PC-3 (cell line): ENCODE results near the gene MUC6. TPM values are rescaled to one million over a fixed set of nuclear protein-coding genes. Genes with fewer than 3 reads are reported as not detected.

Source experiments
- ATAC-seq: fragments of 200-7000 bp; cut with Tn5 transposase; 2 replicates; pipeline ENCODE4 v1.9.1; 2020; ENCODE audit warnings: mild to moderate bottlenecking, moderate library complexity
- BruUV-seq: library from RNA; stranded (reverse); fragments of 400-500 nt; replicated peaks from 2 replicates; lab custom pipeline; 2021; lab: Mats Ljungman, UMichigan
- CTCF ChIA-PET: fragments of 300-600 bp; sonication (Branson Sonifier 250); formaldehyde crosslinking; loops from one replicate; lab custom pipeline; 2022; ENCODE audit warnings: antibody characterized with exemption; lab: Charles Lee
- POLR2A ChIA-PET: fragments of 300-600 bp; sonication (Branson Sonifier 250); formaldehyde crosslinking; loops from one replicate; lab custom pipeline; 2022; ENCODE audit warnings: antibody characterized with exemption; ENCODE audit not compliant: unreplicated experiment; lab: Charles Lee
- DNase-seq: peaks from one replicate; pipeline ENCODE4 v3.0.0-alpha.2; 2015
- H2AFZ ChIP-seq: fragments of 300-600 bp; sonication (generic); 2 replicates; pipeline ENCODE4 v1.6.0; 2016; ENCODE audit warnings: antibody characterized with exemption, low read length
- H3F3A ChIP-seq: fragments of 300-600 bp; sonication (generic); one replicate; pipeline ENCODE4 v1.6.0; 2017; ENCODE audit warnings: antibody characterized with exemption, low read length, control low read depth, mild to moderate bottlenecking; ENCODE audit not compliant: unreplicated experiment
- H3K27ac ChIP-seq: fragments of 300-600 bp; sonication (generic); 2 replicates; pipeline ENCODE4 v1.5.1; 2016; ENCODE audit warnings: mild to moderate bottlenecking, low read length
- H3K27me3 ChIP-seq: fragments of 300-600 bp; sonication (generic); 2 replicates; pipeline ENCODE4 v1.6.1; 2016; ENCODE audit warnings: low read length, mixed read lengths
- H3K36me3 ChIP-seq: fragments of 300-600 bp; sonication (generic); 2 replicates; pipeline ENCODE4 v1.6.1; 2016; ENCODE audit warnings: low read depth, mixed run types, low read length, mixed read lengths
- H3K4me1 ChIP-seq: fragments of 300-600 bp; sonication (generic); 2 replicates; pipeline ENCODE4 v1.5.1; 2016; ENCODE audit warnings: low read length; ENCODE audit not compliant: insufficient read depth
- H3K4me2 ChIP-seq: fragments of 300-600 bp; sonication (generic); 2 replicates; pipeline ENCODE4 v1.6.0; 2016; ENCODE audit warnings: low read length
- H3K4me3 ChIP-seq: fragments of 300-600 bp; sonication (generic); 2 replicates; pipeline ENCODE4 v1.5.1; 2016; ENCODE audit warnings: mild to moderate bottlenecking, low read length, mixed read lengths
- H3K79me2 ChIP-seq: fragments of 300-600 bp; sonication (generic); 2 replicates; pipeline ENCODE4 v1.6.1; 2017; ENCODE audit warnings: low read length, mixed read lengths
- H3K9ac ChIP-seq: fragments of 300-600 bp; sonication (generic); 2 replicates; pipeline ENCODE4 v1.6.0; 2016; ENCODE audit warnings: mild to moderate bottlenecking, low read length
- H3K9me2 ChIP-seq: fragments of 300-600 bp; sonication (generic); replicated peaks from 2 replicates; pipeline ENCODE4 v1.6.1; 2016; ENCODE audit warnings: mixed run types, low read length, mixed read lengths
- H3K9me3 ChIP-seq: fragments of 300-600 bp; sonication (generic); 2 replicates; pipeline ENCODE4 v1.6.1; 2016; ENCODE audit warnings: low read length, mixed read lengths
- H4K20me1 ChIP-seq: fragments of 300-600 bp; sonication (generic); 2 replicates; pipeline ENCODE4 v1.6.1; 2016; ENCODE audit warnings: low read length, mixed read lengths
- CTCF ChIP-seq: fragments of 300-600 bp; sonication (generic); conservative IDR thresholded peaks from 2 replicates; pipeline ENCODE4 v1.5.1; 2017; ENCODE audit warnings: antibody characterized with exemption, low read depth, mild to moderate bottlenecking, low read length
- EZH2 ChIP-seq: fragments of 300-600 bp; sonication (generic); IDR thresholded peaks from one replicate; pipeline ENCODE4 v1.6.1; 2017; ENCODE audit warnings: antibody characterized with exemption, mild to moderate bottlenecking, low read length; ENCODE audit not compliant: unreplicated experiment
- EZH2phosphoT487 ChIP-seq: fragments of 300-600 bp; sonication (generic); IDR thresholded peaks from 2 replicates; pipeline ENCODE4 v1.6.1; 2018; ENCODE audit warnings: mild to moderate bottlenecking, antibody characterized with exemption, low read length, borderline replicate concordance
- intact Hi-C: fragments of 100-400 bp; cut with micrococcal nuclease; formaldehyde crosslinking; loops from 2 replicates; pipeline ENCODE4 v1.9.0; 2023
- total RNA-seq: library from RNA; depleted of rRNA; stranded (reverse); fragments of >200 nt; gene quantifications from 2 replicates; pipeline ENCODE4 v1.2.3, GENCODE V29; 2014

Gene MUC6
- total RNA-seq, 1 experiment from 2014 or later = 0.18 TPM

- Histone ChIP-seq H3K27me3 (no peaks in the 10 kb centered on the region), H3K4me2 (no peak overlapping the region), H3K9me2 (no peaks in the 10 kb centered on the region), H3K4me3 (no peak overlapping the region), H3K27ac (peak overlapping the region; percentile 100), H3K79me2 (no peaks in the 10 kb centered on the region), H3K9me3 (no peaks in the 10 kb centered on the region), H3K9ac (no peak overlapping the region; the same call in 1 of the 2 replicates), H4K20me1 (no peaks in the 10 kb centered on the region), H2AFZ (no peak overlapping the region), H3F3A (no peaks in the 10 kb centered on the region), H3K36me3 (no peaks in the 10 kb centered on the region), H3K4me1 (peaks cover 19% of the 10 kb centered on the region)
- ATAC-seq (no peak), DNase-seq (no peak)
- POLR2A ChIA-PET = no interaction called here
- BruUV-seq = no TSS peak
- CTCF ChIA-PET = no interaction called here
- TF ChIP-seq EZH2 (no peak), CTCF (no peak), EZH2phosphoT487 (no peak)
- intact Hi-C loops = no loop called here
Measured at GRCh38 chr11:1064167-1064566, 27.6 kb upstream of the MUC6 start.

- Histone ChIP-seq H3K9me2 (no peaks in the 10 kb centered on the region), H3K4me3 (no peak overlapping the region), H3F3A (no peaks in the 10 kb centered on the region), H2AFZ (no peak overlapping the region), H3K27me3 (no peaks in the 10 kb centered on the region), H3K79me2 (no peaks in the 10 kb centered on the region), H3K4me2 (no peak overlapping the region), H3K9ac (peak overlapping the region; percentile 95), H4K20me1 (no peaks in the 10 kb centered on the region), H3K4me1 (peaks cover 19% of the 10 kb centered on the region), H3K27ac (peak overlapping the region; percentile 100), H3K36me3 (no peaks in the 10 kb centered on the region), H3K9me3 (no peaks in the 10 kb centered on the region)
- intact Hi-C loops = no loop called here
- POLR2A ChIA-PET = no interaction called here
- CTCF ChIA-PET = no interaction called here
- BruUV-seq = no TSS peak
- DNase-seq (no peak), ATAC-seq (no peak)
- TF ChIP-seq EZH2phosphoT487 = no peak
- no peak for TF ChIP-seq CTCF
- no peak for TF ChIP-seq EZH2
Measured at GRCh38 chr11:1062075-1062820, 25.7 kb upstream of the MUC6 start.
